Subcutaneous abdominal adipose tissue (tissue), 5 donors: Measurements from ENCODE around the gene KCNIP1.

ENCODE experiments used
- H3K27ac ChIP-seq: one replicate; pipeline ENCODE4 v1.7.0; 2013; ENCODE audit warnings: low read depth, mild to moderate bottlenecking, inconsistent platforms, low read length, moderate library complexity
- H3K27me3 ChIP-seq, 5 donors: one replicate each; pipeline ENCODE4 v1.7.0; 2013; ENCODE audit warnings: low read length in 5 of 5, inconsistent platforms in 1 of 5; ENCODE audit not compliant: control insufficient read depth in 5 of 5, insufficient read depth in 4 of 5
- H3K36me3 ChIP-seq, 5 donors: one replicate each; pipeline ENCODE4 v1.7.0; 2013; ENCODE audit warnings: low read length in 5 of 5; ENCODE audit not compliant: control insufficient read depth in 5 of 5, insufficient read depth in 5 of 5
- H3K4me1 ChIP-seq, 5 donors: one replicate each; pipeline ENCODE4 v1.7.0; 2013; ENCODE audit warnings: low read length in 5 of 5, mild to moderate bottlenecking in 3 of 5, moderate library complexity in 1 of 5; ENCODE audit not compliant: control insufficient read depth in 5 of 5, insufficient read depth in 5 of 5
- H3K4me3 ChIP-seq, 5 donors: one replicate each; pipeline ENCODE4 v1.7.0; 2013; ENCODE audit warnings: low read length in 5 of 5, low read depth in 1 of 5
- H3K9ac ChIP-seq, 5 donors: one replicate each; pipeline ENCODE4 v1.7.0; 2013; ENCODE audit warnings: low read length in 5 of 5, mild to moderate bottlenecking in 4 of 5, moderate library complexity in 3 of 5
- H3K9me3 ChIP-seq, 5 donors: one replicate each; pipeline ENCODE4 v1.7.0; 2013; ENCODE audit warnings: low read length in 5 of 5; ENCODE audit not compliant: control insufficient read depth in 5 of 5
- donor health status: healthy.
- donor health status: healthy.
- donor health status: healthy.
- donor health status: healthy.
- donor health status: healthy.

KCNIP1 gene

GRCh38 chr5:170493028-170493820 is 10.6 kb upstream of the KCNIP1 start:
- Histone ChIP-seq H3K9ac (no peak overlapping the region), H3K27ac (no peak overlapping the region), H3K27me3 (peaks cover 0 to 6% (median 5%) of the 10 kb centered on the region in 5 donors), H3K4me3 (no peak overlapping the region), H3K36me3 (no peaks in the 10 kb centered on the region), H3K9me3 (no peaks in the 10 kb centered on the region), H3K4me1 (peaks cover 3 to 31% (median 22%) of the 10 kb centered on the region in 5 donors)

- Histone ChIP-seq H3K36me3 (no peaks in the 10 kb centered on the region), H3K27me3 (peaks cover 0 to 8% (median 5%) of the 10 kb centered on the region in 5 donors), H3K27ac (no peak overlapping the region), H3K4me3 (no peak overlapping the region), H3K4me1 (peaks cover 3 to 28% (median 15%) of the 10 kb centered on the region in 5 donors), H3K9me3 (no peaks in the 10 kb centered on the region), H3K9ac (no peak overlapping the region)
Observed at GRCh38 chr5:170494041-170494440, 9.8 kb upstream of the KCNIP1 start.

- H3K27me3 ChIP-seq, result peaks cover 0 to 8% (median 5%) of the 10 kb centered on the region in 5 donors
- H3K9ac ChIP-seq, result no peak overlapping the region
- no peak overlapping the region for H3K27ac ChIP-seq
- no peak overlapping the region for H3K4me3 ChIP-seq
- H3K9me3 ChIP-seq, result peaks cover 0 to 11% (median 6%) of the 10 kb centered on the region in 5 donors
- no peaks in the 10 kb centered on the region for H3K36me3 ChIP-seq
- H3K4me1 ChIP-seq, result peaks cover 3 to 23% (median 12%) of the 10 kb centered on the region in 5 donors
Observed at GRCh38 chr5:170495825-170496661, 7.8 kb upstream of the KCNIP1 start.

- H3K9me3 ChIP-seq, result peaks cover 0 to 11% (median 6%) of the 10 kb centered on the region in 5 donors
- no peak overlapping the region for H3K27ac ChIP-seq
- H3K36me3 ChIP-seq, result no peaks in the 10 kb centered on the region
- peaks cover 0 to 9% (median 8%) of the 10 kb centered on the region in 5 donors for H3K27me3 ChIP-seq
- H3K4me3 ChIP-seq, result no peak overlapping the region
- H3K4me1 ChIP-seq, result peaks cover 1 to 19% (median 8%) of the 10 kb centered on the region in 5 donors
- no peak overlapping the region for H3K9ac ChIP-seq
Observed at GRCh38 chr5:170496662-170497028, 7.2 kb upstream of the KCNIP1 start.

DNA sequence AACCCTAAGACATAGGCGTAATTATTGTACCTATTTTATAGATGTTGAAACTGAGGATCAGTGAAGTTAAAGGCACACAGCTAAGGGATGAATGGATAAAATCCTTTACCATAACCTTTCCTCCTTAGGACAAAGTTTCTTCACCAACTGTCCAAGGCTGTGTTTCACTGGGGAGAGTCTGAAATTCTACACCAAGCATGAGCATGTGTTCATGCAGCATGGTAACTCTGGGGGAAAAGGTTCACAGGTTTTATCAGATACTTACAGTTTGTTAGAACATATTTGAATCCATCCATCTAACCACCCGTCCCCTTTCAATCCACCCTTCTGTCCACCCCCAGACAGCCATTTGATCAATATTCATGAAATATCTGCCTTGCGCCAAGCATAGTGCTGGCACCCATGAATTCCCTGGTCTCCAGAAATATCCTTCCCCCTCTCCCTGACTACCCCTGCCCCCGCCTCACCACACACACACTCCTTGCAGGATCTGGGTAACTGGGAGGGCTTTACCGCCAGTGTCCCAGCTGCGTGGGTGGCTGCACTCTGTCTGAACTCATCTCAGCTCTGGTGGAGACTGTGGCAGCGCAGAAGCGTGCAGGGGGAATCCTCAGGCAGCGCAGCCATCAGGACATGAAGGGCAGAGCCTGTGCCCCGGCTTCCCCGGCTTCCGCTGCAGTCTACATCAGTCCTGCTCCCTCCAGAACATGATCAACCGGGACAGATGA is 6.3 kb upstream of the KCNIP1 start:
- H3K4me3 ChIP-seq, result no peak overlapping the region
- no peak overlapping the region for H3K27ac ChIP-seq
- H3K9ac ChIP-seq, result no peak overlapping the region
- peaks cover 0 to 11% (median 6%) of the 10 kb centered on the region in 5 donors for H3K9me3 ChIP-seq
- no peaks in the 10 kb centered on the region for H3K36me3 ChIP-seq
- H3K27me3 ChIP-seq, result peaks cover 2 to 14% (median 11%) of the 10 kb centered on the region in 5 donors
- peaks cover 0 to 12% (median 0%) of the 10 kb centered on the region in 5 donors for H3K4me1 ChIP-seq

GRCh38 chr5:170498811-170499351 is 4.9 kb upstream of the KCNIP1 start:
- H3K9me3 ChIP-seq, result peaks cover 0 to 11% (median 6%) of the 10 kb centered on the region in 5 donors
- H3K4me1 ChIP-seq, result peaks cover 0 to 12% (median 0%) of the 10 kb centered on the region in 5 donors
- H3K36me3 ChIP-seq, result no peaks in the 10 kb centered on the region
- H3K27ac ChIP-seq, result no peak overlapping the region
- H3K4me3 ChIP-seq, result no peak overlapping the region
- H3K9ac ChIP-seq, result no peak overlapping the region
- H3K27me3 ChIP-seq, result peaks cover 2 to 22% (median 18%) of the 10 kb centered on the region in 5 donors

DNA sequence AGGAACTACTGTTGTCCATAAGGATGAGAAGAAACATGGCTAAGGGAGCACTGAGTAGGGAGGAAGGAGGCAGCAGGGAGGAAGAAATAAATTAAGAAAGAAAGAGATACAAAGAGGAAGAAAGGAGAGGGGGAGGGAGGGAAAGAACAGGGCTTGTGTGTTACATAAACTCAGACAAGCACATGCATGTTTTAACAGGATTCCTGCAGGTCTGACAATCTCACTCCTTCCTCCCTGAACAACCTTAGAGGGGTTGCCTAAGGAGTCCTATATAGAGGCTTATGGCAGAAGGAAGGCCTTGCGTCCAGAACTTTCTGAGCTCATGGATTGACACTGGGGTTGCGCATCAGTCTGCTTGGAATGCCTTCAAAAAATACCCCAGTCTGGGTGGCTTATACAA is 4.2 kb upstream of the KCNIP1 start:
- H3K27me3 ChIP-seq, result peaks cover 0 to 27% (median 20%) of the 10 kb centered on the region in 5 donors

GRCh38 chr5:170501361-170501760 is 2.5 kb upstream of the KCNIP1 start:
- Histone ChIP-seq H3K27me3 (peaks cover 0 to 41% (median 25%) of the 10 kb centered on the region in 5 donors), H3K4me1 (peaks cover 0 to 6% (median 3%) of the 10 kb centered on the region in 5 donors), H3K27ac (no peak overlapping the region), H3K36me3 (no peaks in the 10 kb centered on the region), H3K9ac (no peak overlapping the region), H3K9me3 (peaks cover 0 to 11% (median 6%) of the 10 kb centered on the region in 5 donors), H3K4me3 (no peak overlapping the region)

More for the DNA sequence above, 4.2 kb upstream of the KCNIP1 start:
- H3K27ac ChIP-seq, result no peak overlapping the region
- H3K36me3 ChIP-seq, result no peaks in the 10 kb centered on the region
- H3K4me3 ChIP-seq, result no peak overlapping the region
- peaks cover 0 to 18% (median 3%) of the 10 kb centered on the region in 5 donors for H3K4me1 ChIP-seq
- H3K9ac ChIP-seq, result no peak overlapping the region
- H3K9me3 ChIP-seq, result peaks cover 0 to 11% (median 6%) of the 10 kb centered on the region in 5 donors

DNA sequence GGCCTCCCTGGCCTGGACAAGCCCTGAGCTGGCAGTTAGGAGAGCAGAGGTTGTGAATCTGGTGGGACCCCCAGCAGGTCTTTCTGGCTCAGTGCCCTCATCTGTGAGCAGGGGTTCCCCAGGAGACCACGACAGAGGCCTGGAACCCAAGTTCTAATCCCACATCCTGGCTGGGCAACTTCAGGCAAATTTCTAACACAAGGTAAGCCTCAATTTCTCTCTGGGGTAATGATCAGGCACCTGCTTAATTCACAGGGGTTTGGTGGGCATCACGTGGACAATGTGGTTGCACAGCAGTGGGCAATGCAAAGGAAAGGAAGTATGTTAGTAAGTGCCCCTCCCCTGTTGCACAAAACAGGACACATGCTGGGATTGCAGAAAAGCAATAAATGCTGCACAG is 1.9 kb upstream of the KCNIP1 start:
- H3K36me3 ChIP-seq, result no peaks in the 10 kb centered on the region
- no peak overlapping the region for H3K4me3 ChIP-seq
- H3K4me1 ChIP-seq, result peaks cover 0 to 6% (median 3%) of the 10 kb centered on the region in 5 donors
- H3K27ac ChIP-seq, result no peak overlapping the region
- peaks cover 0 to 46% (median 25%) of the 10 kb centered on the region in 5 donors for H3K27me3 ChIP-seq
- peaks cover 0 to 11% (median 6%) of the 10 kb centered on the region in 5 donors for H3K9me3 ChIP-seq
- no peak overlapping the region for H3K9ac ChIP-seq
